GM21367 (cell line): ENCODE measurements around the gene CAMK2D.
A peak's percentile ranks its signal among the peaks of the same experiment; 100 is the strongest.

Experiments used
- ATAC-seq: cut with Tn5 transposase; IDR thresholded peaks from one replicate; pipeline ENCODE4 v1.9.1; 2021; ENCODE audit not compliant: unreplicated experiment

CAMK2D gene

GRCh38 chr4:113576947-113577678 is 184.4 kb downstream of the CAMK2D start:
- no peak for ATAC-seq

- no peak for ATAC-seq
Observed at GRCh38 chr4:113575401-113575800, 186.1 kb downstream of the CAMK2D start.

- no peak for ATAC-seq
Observed at GRCh38 chr4:113574636-113575103, 186.9 kb downstream of the CAMK2D start.

GRCh38 chr4:113572620-113573019 is 188.9 kb downstream of the CAMK2D start:
- ATAC-seq, result no peak

DNA sequence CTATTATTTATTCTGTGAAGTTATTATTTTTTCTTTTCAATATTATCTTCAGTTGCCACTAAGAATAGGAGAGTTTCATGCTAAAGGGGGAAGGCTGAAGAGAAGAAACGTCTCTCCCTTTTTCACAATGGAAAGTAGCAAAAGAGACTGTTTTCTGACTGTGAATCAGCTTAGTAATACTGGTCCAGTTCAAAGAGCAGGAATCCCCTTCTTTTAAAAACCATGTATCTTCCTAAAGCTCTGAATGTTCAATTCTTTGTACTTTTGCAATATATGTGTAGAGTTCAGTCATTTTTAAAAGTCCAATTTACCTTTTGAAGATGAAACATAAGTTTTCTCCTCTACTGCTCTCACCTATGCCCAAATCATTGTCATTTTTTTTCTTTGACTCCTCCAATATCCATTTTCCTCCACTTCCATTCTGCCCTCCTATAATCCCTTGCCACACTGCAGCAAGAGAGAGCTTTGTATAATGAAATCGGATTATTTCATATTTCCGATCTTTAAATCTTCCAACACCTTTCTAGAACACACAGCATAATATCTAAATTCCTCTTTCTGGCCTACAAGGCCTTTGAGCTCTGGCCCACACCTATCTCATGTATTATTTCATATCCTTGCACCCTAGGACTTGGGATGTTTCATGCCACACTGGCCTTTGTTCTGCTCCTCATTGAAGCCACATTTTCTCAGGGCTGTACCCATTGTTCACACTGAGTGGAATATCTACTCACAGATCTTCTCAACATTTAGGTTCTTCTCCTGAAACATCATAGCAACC is 195.3 kb downstream of the CAMK2D start:
- no peak for ATAC-seq

GRCh38 chr4:113565702-113566012 is 195.9 kb downstream of the CAMK2D start:
- no peak for ATAC-seq

DNA sequence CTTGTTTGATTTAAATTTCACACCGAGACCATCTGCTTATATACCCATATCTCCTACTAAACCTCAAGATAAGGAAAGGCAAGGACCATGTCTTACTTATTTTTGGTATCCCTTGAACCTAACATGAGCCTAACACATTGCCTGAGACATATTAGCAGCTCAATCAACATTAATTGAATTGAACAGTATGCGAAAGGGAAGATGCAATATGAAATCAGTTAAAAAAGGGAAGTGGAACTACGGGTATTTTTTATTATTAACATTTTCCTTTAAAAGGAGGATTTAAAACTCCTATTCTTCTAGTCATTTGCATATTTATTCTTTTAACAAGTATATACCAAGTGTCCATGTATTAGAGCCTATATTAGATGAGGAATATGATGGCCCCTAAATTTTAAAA is 197.0 kb downstream of the CAMK2D start:
- ATAC-seq, result peak; percentile 25

DNA sequence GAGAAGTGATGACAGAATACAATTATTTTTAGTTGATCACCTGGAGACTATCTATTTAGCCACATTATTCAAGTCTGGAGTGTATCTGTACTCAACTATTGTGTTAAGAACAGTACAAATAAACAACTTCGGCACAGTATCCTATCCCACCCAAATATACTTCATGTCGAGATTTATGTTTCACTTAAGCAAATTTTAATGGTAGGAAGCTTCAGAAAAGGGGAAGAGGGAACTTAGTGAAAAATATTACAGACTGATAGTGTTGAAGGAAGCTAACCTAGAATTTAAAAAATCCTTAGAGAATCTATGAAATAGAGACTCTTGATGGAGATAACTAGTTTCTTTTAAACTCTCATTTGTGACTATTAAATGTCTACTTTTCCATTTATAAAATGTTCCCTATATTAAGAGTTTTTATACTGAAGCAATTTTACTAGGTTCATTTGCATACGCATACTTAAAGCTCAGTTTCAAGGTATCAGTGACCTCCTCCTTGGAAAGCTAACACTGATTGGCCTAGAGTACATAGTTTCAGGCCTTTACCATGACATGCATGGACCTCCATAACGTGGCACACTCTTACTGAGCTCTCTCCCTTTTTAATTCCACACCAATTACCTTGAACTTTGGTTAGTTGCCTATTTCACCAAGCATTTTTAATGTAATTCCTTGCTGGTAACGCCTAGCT is 197.7 kb downstream of the CAMK2D start:
- ATAC-seq, result no peak

DNA sequence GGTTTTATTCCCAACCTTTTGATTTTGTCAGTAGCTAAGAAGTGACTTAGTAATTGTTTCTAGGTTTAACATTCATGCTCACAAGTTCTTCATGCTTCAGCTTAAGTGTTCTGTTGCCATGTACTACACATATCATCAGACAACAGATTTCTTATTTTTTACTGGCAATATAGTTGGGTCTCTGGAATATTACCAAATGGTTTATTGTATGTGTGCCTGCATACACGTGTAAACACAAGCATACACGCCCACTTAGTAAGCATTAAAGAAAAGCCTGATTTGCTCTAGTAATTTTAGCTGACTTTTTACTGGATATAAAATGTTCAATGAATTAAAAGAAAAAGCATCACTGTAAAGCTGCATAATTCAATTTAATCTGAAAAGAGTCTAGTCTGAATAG is 199.8 kb downstream of the CAMK2D start:
- ATAC-seq, result no peak

GRCh38 chr4:113561092-113561491 is 200.4 kb downstream of the CAMK2D start:
- ATAC-seq, result no peak

- ATAC-seq, result no peak
Observed at GRCh38 chr4:113560579-113560978, 201.0 kb downstream of the CAMK2D start.

- no peak for ATAC-seq
Observed at GRCh38 chr4:113559947-113560346, 201.6 kb downstream of the CAMK2D start.

DNA sequence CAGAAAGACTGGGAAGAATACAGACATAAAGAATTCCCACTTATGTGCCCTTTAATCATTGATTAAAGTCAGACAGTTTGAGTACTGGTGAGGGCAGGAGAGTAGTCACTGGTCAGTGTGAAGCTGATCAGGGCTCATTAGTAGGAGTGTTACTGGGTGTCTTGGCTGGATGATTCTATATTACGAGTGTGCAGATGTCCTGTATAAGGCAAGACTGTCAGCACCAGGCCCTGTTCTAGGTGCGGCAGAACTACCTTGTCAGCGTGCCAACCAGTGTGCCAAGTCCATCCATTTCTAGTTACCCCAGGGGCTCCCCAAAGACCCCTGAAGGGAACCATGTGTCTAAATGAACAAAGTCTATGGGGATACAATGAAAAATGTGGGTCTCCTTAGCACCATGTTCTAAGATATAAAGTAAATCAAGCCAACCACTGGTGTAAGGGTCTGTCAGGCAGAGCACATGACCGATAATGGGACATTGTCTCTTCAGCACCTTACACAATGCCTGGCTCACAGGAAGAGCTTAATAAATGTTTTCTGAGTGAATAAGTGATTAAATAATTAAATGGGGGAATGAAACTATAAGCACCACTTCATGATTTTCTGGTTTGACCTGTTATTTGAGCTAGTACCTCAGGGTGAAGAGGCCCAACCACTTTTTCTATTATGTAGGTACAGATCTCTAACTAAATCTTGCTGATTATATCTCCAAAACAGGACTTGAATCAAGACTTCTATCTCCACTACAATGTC is 205.0 kb downstream of the CAMK2D start:
- no peak for ATAC-seq

GRCh38 chr4:113555868-113556267 is 205.7 kb downstream of the CAMK2D start:
- ATAC-seq, result no peak

GRCh38 chr4:113553082-113553481 is 208.5 kb downstream of the CAMK2D start:
- no peak for ATAC-seq

GRCh38 chr4:113550510-113550909 is 211.0 kb downstream of the CAMK2D start:
- ATAC-seq, result no peak

- ATAC-seq, result no peak
Observed at GRCh38 chr4:113548303-113548702, 213.2 kb downstream of the CAMK2D start.

DNA sequence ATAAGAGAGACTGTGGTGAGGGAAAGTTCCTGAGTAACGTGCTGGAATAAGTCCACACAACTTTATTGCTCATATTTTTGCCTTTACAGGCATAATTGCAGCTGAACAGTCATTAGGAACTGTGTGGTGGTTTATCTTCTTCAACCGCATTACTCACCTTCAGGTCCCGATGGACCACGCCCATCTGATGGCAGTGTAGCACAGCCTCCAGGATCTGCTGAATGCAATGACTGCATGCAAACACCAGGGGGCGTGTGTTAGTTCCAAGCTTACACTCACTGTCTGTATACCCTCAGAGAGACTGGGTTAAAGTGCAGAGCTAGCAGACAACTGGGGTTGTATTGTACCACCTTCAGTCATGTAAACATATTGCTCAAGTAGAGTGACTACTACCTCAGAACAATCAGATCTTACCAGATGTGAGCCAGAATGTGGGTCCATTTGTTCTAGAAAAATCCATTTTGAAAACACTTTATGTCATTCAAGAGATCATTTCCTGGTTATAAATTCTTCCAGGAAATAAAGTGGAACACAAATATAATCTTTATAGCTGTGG is 214.0 kb downstream of the CAMK2D start:
- peak; percentile 99 for ATAC-seq

- ATAC-seq, result no peak
Observed at GRCh38 chr4:113541933-113542332, 219.6 kb downstream of the CAMK2D start.

- no peak for ATAC-seq
Observed at GRCh38 chr4:113540859-113541258, 220.7 kb downstream of the CAMK2D start.

DNA sequence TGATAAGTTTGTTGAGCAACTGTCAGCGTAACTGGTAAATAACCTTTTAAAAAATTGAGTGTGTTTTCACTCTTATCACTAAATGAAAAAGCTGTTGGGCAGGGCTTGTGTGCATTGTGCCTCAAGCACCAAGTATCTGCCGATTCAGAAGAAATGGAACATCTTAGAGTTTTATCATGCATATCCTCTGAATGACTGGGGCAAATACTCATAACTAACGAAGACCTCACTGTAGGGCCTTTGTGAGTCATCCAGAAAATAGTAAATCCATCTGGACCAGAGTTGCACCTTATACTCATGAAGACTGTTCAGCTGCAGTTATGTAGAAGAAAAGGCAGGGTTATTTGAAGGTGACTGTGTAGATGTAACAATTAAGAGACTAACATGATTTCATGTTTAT is 222.1 kb downstream of the CAMK2D start:
- no peak for ATAC-seq
